GM19438 (cell line): Measurements from ENCODE around the gene FUT4.
"Not testable (repeated sequence)": the region's sequence is repeated elsewhere in the genome, so short reads cannot be mapped to it uniquely, and the experiment has no call there.

Experiments used
- ATAC-seq: cut with Tn5 transposase; IDR thresholded peaks from one replicate; pipeline ENCODE4 v1.9.1; 2021; ENCODE audit warnings: low read depth; ENCODE audit not compliant: unreplicated experiment

The FUT4 gene, protein sequence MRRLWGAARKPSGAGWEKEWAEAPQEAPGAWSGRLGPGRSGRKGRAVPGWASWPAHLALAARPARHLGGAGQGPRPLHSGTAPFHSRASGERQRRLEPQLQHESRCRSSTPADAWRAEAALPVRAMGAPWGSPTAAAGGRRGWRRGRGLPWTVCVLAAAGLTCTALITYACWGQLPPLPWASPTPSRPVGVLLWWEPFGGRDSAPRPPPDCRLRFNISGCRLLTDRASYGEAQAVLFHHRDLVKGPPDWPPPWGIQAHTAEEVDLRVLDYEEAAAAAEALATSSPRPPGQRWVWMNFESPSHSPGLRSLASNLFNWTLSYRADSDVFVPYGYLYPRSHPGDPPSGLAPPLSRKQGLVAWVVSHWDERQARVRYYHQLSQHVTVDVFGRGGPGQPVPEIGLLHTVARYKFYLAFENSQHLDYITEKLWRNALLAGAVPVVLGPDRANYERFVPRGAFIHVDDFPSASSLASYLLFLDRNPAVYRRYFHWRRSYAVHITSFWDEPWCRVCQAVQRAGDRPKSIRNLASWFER

GRCh38 chr11:94543695-94544645 lies at the start of gene FUT4:
Gene FUT4, plus strand, starts transcription at chr11:94543921. Its CDS starts 213 bp downstream, at chr11:94544134.
- ATAC-seq = peak; percentile 78

- peak; percentile 66 for ATAC-seq
Measured at GRCh38 chr11:94494126-94494680, 49.5 kb upstream of the FUT4 start.

DNA sequence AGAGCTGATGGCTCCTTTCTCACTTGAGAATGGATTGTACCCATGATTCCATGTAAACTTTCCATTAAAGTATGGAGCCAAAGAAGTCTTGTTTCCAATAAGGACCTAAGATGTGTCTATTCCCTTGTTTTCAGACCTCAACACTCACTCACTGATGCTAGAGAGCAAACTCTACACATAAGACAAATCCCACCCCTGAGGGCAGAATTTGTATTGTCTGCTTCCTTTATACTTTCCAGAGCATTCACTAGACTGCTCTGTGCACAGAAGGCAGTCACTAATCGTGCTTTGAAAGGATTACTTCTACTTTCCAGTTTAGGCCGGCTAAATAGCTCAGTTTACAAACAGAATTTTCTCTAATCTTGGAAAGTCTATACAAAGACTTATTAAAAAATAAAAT lies 43.5 kb upstream of the FUT4 start:
- no peak for ATAC-seq

DNA sequence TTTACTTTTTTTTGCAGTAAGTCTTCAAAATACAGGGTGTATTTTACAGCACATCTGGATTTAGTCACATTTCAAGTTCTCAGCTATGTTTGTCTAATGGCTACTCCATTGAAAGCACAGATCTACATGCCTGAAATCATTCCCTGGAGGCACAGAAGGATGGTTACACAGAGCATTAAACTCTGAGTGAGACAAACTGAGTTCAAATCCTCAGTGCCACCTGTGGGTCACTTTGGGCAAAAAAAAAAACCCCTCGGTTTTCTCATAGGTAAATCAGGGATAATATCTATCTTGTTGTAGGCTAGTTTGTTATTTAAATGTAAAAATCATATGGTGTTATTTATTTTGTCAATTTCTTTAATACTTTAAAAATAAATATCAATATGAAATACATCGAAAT lies 42.2 kb upstream of the FUT4 start:
- no peak for ATAC-seq

- ATAC-seq = no peak
Measured at GRCh38 chr11:94504689-94505293, 38.9 kb upstream of the FUT4 start.

DNA sequence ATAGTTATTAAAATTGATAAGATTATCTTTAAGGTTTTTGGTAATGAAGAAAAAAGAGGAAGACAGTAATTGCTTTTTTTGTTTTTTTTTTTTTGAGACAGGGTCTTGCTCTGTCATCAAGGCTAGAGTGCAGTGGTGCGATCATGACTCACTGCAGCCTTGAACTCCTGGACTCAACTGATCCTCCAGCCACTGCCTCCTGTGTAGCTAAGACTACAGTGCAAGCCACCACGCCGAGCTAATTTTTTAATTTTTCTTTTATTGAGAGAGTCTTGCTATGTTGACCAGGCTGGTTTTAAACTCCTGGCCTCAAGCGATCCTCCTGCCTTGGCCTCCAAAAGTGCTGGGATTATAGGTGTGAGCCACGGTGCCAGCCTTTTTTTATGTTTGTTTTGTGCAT lies 37.2 kb upstream of the FUT4 start:
- not testable (repeated sequence) for ATAC-seq

DNA sequence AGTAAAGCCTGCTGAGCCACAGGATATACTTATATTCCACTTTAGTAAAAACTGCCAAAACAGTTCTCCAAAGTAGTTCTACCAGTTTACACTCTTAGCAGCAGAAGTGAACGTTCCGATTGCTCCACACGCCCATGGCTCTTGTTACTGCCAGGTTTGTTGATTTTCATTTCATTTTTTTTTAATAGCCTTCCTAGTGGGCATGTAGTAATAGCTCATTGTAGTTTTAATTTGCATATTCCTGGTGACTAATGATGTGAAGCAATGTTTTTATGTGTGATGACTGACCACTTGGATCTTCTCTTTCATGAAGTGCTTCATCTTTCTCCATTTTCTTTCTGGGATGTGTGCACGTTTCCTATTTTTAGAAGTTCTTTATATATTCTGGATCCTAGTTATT lies 36.2 kb upstream of the FUT4 start:
- ATAC-seq = no peak

- ATAC-seq = peak; percentile 92
Measured at GRCh38 chr11:94511932-94512781, 31.6 kb upstream of the FUT4 start, which contains the start of gene C11orf97. Gene C11orf97, plus strand, starts transcription at chr11:94512461. Its CDS starts 68 bp downstream, at chr11:94512529.

DNA sequence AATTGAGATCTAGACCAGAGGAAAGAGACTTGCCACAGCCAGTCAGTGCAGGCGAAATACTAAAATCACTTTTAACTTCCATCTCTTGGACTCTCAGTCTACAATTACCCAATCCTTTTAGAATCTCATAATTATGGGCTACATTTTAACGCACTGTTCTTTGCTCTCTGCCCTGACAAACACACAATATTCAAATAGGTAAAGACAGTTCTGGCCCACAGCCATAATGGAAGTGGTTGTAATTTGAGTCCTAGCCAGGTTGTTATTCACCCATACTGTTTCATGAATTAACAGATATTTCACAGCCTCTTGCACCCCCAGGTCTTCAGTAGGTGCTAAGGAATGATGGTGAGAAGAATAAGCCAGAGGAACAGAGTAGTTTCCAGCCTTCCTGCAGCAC lies 30.6 kb upstream of the FUT4 start:
- ATAC-seq = no peak

GRCh38 chr11:94515398-94515797 lies 28.3 kb upstream of the FUT4 start:
- no peak for ATAC-seq

DNA sequence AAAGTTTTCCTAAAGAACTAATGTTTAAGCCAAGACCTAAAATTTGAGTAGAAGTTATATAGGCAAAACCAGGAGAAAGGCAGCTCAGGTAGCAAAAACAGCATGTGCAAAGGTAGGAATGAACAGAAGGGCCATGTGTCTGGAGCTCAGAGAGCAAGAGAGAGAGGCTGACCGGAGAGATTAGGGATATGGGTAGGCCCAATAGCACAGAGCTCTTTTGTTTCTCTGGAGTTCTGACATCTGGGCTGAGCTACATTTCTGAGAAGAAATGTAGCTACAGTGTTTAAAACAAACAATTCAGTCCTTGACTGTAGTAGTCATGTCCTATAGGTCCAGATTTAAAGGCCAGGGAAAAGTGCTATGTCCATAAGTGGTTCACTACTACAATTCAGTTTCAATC lies 27.0 kb upstream of the FUT4 start:
- ATAC-seq = no peak

- ATAC-seq = no peak
Measured at GRCh38 chr11:94518300-94518699, 25.4 kb upstream of the FUT4 start.

DNA sequence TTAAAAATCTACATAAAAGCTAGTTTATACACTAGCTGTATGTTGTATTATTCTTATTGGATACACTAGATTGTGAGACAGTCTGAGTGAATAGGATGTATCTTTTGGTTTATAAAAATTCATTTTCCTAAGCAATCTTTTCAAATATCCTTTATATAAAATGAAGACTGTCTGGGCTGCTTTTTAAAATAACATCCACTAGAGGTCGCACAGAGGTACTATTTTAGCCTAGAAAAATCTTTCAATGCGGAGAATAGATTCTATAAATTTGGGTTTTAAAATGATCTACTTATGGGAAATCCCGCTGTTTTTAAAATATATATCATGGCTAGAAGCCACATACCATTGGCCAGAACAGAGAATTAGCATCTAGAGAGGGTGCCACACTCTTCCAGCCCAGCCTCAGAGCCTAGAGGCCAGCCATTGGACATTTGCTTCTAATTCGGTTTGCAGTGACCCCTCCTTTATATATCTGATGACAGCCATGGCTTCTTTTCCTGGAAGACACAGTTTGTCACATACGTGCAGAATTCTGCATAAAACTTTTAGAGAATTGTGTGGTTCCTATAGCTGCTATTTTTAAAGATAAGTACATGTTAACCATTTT lies 24.1 kb upstream of the FUT4 start:
- ATAC-seq = no peak

DNA sequence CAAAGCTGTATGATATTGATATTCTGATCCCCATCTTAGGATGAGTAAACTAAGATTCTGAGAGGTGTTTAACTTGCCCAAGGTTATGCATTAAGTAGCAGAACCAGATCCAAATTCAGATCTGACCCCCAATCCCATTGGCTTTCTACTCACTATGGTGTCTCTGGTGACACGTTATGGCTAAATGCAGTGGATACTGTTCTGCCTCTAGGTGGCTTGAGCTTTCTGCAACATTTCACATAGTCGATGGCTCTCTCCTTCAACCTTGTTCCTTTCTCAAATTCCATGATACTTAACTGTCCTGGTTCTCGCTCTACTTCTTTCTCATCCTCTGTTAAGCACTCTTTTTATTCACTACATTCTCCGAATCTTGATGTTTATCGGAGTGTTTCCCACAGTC lies 22.0 kb upstream of the FUT4 start:
- no peak for ATAC-seq

DNA sequence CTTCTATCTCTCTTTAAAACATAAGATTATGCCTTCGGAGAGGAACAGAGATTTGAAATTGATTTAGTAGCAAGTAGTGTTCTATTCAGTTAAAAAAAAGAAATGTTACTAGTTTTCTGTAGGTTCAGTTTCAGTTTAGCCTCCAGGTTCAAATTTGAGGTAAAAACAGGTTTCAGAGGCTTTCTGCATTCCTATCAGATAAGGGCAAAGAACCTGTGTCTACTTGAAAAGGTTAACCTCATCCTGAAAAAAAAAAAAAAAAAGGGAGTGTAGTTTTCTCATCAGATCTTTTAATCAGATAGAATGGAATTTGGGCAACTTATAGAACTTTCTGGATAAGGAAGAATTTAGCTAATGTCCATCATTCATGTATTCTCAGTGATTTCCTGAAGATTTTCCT lies 19.4 kb upstream of the FUT4 start:
- ATAC-seq = peak; percentile 51

DNA sequence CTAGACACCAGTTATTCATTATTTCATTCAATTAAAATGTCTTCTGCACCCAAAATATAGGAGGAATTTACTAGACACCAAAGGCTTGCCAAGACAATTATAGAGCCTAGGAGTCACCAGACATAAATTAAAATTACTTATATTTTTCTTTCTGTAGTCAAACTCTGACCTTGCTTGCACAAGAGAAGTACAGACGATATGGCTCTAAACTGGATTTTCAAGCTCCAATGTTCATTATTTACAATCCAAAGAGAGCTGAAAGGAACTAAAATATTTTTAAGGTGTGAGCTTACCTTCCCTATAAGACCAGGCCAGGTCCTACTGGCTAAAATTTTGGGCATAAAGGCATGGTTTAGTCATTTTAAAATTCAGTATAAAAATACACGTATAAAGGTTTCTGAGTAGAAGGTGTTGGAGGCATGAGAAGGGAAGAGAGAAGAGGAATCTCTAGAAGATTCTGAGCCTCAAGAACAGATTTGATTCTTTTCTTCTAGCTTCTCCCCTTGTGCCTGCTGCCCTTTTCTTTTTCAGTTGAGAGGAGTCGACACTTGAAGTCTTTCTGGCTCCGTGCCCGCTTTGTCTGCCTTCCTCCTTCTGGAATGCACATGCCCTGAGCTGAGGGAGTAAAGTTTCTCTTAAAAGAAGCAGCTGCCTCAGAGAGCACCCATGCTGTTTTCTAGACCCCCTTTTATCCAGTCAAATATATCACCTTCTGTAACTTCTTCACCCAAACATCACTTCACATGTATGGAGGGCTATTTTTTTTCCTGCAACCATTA lies 18.0 kb upstream of the FUT4 start:
- ATAC-seq = no peak

DNA sequence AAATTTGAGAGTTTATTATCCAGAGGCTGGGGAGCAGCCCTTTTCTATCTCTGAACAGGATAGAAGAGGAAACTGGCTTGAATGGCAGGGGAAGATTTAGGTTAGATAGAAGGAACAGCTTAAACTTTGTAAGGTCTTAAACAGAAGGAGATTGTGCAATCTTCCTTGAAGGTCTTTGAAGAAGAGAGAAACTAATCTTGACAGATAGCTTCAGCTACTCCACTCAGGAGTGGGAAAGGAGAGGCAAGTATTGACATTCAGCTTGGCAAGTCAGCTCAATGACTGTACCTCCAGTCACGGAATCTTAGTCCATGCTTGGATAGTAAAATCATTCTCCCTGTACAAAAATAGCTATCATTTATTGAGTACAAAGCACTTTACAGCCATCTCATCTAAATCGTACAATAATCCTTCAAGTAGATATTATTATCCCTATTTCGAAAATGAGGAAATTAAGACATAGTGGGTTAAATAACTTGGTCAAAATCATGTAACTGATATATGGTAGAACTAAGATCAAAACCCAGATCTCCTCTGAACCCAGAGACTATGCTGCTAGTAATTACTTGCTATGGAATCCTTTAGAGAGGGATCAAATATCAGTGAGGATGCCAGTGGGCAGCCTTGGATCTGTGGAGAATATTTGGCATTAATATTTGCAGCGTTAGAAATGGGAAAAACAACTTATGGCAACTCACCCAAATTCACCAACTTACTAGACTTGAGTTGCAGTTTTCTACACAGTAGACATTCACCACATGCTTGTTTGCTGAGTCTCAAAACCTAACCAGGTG lies 16.9 kb upstream of the FUT4 start:
- ATAC-seq = no peak

DNA sequence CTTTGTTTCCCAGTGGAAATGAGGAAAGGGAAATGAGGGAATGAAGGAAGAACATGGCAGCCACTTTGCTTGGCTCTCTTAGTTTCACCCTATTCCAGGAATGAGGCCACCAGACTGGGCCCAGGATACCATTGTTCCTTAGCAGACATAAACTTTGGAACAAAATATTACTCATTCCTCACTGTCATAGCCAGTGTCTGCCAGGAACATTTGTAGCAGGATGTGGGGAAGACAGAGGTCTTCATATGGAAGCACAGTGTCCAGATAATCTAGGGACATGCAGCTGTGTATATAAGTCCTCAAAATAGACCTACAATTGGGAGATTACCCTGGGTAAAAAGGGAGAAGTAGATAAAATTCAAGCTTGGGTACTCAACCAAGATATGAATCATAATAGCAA lies 15.2 kb upstream of the FUT4 start:
- no peak for ATAC-seq
